GM12891 (cell line): ENCODE measurements around the gene CCDC57.

ENCODE experiments used
- DNase-seq: peaks from one replicate; pipeline ENCODE4 v3.0.0; 2011; ENCODE audit warnings: low spot score; ENCODE audit not compliant: insufficient read length
- FAIRE-seq: peaks from 2 replicates; lab custom pipeline; 2011; peaks lifted over from hg19 to GRCh38; lab: Jason Lieb, UNC
- PAX5 ChIP-seq: IDR thresholded peaks from 2 replicates; pipeline ENCODE4 v1.6.1; 2011; ENCODE audit warnings: low read length, moderate library complexity, mild to moderate bottlenecking; ENCODE audit not compliant: insufficient read depth, severe bottlenecking
- POLR2A ChIP-seq: IDR thresholded peaks from 2 replicates; pipeline ENCODE4 v1.6.1; 2011; ENCODE audit warnings: low read depth, low read length, control low read depth
- POLR2AphosphoS5 ChIP-seq: IDR thresholded peaks from 2 replicates; pipeline ENCODE4 v1.6.1; 2011; ENCODE audit warnings: low read depth, low read length, control low read depth
- POU2F2 ChIP-seq: IDR thresholded peaks from 2 replicates; pipeline ENCODE4 v1.6.1; 2011; ENCODE audit warnings: low read depth, mild to moderate bottlenecking, control low read depth, low read length, moderate library complexity
- SPI1 ChIP-seq: IDR thresholded peaks from 2 replicates; pipeline ENCODE4 v1.6.1; 2011; ENCODE audit warnings: low read depth, low read length, control low read depth
- TAF1 ChIP-seq: IDR thresholded peaks from 2 replicates; pipeline ENCODE4 v1.6.1; 2011; ENCODE audit warnings: low read depth, low read length, control low read depth

Gene CCDC57

DNA sequence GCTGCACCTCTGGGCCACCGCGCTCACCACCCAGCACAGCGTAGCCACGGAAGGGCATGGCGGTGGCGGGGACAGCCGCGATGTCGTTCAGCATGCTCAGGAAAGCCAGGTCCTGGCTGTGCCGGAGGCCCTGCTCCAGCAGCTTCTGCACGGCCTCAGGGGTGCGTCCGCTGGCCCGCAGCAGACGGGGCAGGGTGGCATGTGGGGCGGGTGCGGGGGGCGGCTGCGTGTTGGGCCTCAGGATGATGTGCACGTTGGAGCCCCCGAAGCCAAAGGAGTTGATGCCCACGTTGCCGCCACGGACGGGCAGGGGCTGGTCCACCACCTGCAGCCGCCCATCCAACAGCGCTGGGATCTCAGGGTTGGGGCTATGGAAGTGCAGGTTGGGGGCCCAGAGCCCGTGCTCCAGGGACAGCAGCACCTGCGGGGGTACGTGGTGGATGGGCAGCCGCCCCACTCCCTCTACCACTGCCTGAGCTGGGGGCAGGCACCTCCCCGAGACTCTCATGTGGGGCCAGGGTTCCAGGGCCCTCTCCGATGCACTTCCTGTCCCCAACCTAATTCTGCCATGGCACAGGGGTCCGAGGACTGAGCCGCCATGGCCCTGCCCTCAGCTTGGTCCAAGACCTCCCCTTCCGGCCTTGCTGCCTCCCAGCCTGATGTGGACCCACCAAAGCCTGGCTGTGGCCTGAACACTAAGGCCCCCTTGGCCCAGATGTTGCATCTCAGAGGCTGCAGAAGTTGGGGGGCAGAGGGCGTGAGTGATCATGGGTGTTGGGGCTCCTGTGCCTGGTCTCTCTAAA, 121.2 kb downstream of the CCDC57 start:
- no peak for DNase-seq
- TF ChIP-seq POLR2A (no peak), PAX5 (no peak), SPI1 (no peak), POLR2AphosphoS5 (no peak), TAF1 (no peak), POU2F2 (no peak)
- FAIRE-seq = no peak

DNA sequence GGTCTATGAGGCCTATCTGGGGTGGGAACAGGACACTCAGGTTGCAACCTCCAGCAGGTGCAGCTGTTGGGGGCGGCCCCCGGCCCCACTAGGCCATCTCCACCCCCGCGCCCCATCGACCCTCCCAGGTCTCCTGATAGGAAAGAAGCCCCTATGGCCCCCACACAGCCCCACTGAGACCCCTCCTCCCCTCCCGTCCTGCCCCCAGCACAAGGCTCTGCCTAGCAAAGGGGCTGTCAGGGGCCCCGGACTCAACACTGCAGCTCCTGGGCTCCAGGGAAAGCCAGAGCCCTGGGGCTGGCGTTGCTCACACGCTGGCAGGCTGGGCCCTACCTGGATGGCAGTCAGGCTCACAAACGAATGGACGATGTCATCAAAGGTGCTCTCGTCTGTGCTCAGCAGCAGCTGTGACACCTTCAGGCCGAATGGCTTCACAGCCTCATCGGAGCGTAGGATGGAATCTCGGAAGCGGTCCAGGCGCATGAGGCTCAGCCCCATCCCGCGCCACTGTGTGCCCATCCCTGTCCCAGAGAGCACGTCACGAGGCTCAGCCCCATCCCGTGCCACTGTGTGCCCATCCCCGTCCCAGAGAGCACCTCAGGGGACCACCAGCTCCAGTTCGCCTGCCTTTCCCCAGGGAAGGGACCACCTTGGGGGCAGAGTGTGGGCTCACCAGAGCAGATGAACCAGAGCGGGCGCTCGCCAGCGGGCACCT, 121.9 kb downstream of the CCDC57 start:
- FAIRE-seq = no peak
- no peak for DNase-seq
- no peak for TF ChIP-seq SPI1
- TF ChIP-seq TAF1 = no peak
- no peak for TF ChIP-seq POLR2AphosphoS5
- no peak for TF ChIP-seq PAX5
- no peak for TF ChIP-seq POLR2A
- TF ChIP-seq POU2F2 = no peak

DNA sequence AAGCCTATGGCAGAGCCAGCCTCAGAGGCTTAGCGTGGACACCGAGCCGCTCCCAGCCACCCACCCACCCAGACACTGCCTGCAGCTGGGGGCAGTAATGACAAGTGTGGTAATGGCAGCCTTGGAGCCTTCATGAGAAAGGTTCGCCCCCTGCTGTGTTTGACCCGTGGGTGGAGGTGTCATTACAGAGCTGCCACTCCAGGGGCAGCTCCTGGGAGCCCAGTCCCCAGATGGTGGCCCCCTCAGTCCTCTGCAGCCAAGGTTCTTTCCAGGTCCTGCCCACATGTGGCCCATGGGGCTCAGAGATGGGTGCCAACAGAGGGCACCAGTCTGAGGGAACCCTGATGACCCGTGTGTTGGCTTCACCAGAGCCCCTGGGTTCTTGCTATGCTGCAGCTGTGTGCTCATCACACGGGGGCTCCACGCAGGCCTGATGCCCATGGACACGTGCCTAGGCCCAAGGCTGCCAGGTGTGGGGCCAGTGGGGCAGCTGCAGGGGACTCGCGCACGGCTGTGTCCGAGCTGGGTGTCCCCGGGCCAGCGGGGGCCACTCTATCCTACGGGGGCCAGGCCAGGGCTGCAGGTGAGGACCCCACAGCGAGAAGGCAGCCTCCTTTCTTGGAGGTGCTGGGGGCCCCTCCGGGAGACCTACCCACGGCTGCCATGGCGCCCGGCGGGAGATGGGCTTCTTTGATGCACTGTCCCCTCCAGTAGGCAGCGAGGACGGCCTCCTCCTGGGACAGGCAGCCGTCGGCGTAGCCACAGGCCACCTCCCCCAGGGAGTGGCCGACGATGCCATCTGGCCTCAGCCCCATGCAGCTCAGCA, 122.7 kb downstream of the CCDC57 start:
- TF ChIP-seq POU2F2 = no peak
- TF ChIP-seq TAF1 = no peak
- no peak for TF ChIP-seq POLR2AphosphoS5
- no peak for TF ChIP-seq PAX5
- TF ChIP-seq SPI1 = no peak
- no peak for TF ChIP-seq POLR2A
- FAIRE-seq (no peak), DNase-seq (no peak)

DNA sequence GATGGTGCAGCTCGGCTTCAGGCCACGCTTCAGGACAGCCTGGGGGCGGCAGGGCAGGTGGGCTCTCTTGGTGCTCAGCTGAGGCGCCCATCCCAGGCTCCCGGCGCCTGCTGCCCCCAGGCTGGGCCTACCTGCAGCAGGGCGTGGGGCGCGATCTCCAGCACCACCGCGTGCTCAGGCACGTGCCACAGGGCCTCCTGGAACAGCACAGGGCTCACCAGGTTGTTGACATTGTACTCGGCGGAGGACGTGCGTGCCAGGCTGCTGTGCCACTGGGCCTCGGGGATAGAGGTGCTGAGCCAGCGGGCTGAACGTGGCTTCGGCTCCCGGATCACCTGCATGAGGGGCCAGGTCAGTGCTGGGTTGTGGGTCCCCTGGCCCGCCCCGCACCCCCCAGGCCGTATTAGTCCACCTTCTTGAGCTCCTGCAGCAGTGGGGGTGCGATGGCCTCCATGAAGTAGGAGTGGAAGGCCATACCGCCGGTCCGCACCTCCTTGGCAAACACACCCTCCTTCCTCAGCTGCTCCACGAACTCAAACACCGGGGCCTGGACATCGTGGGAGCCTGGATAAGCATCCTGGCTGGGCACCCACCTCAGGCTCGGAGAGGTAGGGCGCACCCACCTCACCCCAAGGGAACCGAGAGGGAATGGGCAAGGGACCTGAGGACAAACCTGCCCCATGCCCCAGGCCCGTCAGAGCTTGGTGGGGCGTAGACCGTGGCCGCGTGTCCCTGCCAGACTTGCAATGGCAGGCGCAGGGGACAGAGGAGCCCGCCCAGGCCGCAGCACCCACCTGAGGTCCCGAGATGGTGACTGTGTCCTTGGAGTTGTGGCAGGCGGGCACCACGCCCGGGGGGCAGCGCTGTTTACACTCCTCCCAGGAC, 123.6 kb downstream of the CCDC57 start:
- FAIRE-seq = no peak
- no peak for DNase-seq
- TF ChIP-seq POLR2AphosphoS5 (no peak), SPI1 (no peak), POU2F2 (no peak), PAX5 (no peak), POLR2A (no peak), TAF1 (no peak)

DNA sequence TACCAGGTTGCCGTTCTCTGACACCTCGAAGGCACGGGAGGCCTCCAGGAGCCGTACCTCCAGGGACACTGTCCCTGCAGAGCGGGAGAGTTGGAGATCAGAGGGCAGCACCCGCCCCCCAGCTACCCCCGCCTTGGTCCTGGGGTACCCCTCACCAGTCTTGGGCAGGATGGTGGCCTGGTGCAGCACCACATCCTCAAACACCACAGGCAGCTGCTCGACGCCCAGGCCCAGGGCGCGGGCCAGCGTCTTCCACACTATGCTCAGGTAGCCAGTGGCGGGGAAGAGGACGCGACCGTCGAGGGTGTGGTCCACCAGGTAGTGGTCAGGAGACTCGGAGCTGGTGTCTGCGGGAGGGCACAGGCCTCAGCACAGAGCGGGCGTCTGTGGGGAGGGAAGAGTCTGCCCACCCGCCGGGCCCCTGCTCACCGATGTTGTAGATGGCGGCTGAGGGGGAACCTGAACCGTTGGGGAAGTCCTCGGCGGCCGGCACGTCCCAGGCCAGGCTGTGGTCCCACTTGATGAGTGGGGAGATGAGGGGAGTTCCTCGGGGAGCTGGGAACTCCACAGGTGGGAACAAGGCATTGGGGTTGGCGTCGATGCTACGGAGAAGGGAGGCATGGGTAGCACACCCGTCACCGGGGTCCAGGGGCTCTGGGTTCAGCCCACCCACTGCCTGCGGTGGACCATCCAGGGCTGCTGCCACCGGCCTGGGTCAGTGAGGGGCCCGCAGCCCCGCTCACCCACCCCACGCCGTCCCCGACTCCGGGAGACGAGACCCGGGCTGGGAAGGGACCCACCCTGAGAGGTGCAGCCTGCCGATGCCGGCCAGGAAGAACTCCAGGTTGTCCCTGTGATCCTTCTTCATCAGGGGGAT, 124.4 kb downstream of the CCDC57 start:
- TF ChIP-seq POLR2AphosphoS5 = no peak
- no peak for TF ChIP-seq TAF1
- TF ChIP-seq SPI1 = no peak
- no peak for TF ChIP-seq POLR2A
- TF ChIP-seq POU2F2 = no peak
- TF ChIP-seq PAX5 = no peak
- DNase-seq (no peak), FAIRE-seq (no peak)

DNA sequence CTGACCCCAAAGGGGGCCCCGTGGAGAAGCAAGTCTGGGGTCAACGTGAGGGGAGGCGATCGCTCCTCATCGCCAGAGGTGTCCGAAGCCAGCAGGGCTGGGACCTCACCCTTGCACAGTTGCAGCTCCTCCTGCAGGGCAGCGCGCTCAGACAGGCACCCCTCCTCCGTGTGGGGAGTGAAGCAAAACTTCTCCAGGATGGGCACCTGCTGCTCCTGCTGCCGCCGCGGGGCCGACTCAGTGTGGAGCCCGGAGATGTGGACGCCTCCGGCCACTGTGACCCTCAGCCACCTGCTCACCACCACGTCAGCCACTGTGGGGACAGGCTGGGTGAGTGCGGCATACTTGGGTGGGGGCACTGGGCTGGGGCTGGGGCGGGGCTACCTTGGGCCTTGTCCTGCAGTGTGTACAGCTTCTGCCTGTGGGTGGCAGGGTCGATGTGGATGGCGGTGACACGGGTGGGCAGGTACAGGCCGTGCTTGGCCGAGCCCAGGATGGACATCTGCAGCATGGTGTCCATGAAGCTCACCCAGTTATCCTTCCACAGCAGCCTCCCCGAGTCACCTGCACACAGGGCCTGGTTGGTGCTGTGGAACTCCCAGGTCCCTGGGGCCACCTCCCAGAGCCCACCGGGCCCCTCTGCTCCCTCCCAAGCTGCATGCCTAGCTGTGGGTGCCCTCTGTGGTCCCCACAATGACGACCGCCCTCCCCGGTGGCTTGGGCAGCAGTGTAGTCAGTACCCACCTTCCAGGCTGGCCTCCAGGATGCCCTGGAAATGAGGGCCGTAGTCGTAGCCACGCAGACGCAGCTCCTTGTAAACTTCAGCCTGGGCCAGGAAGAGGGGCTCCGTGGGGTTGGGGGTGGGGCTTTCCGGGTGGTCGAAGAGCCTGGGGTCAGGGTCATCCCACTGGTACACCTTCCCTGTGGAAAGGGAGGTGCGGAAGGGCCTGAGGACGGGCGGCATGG, 125.4 kb downstream of the CCDC57 start:
- DNase-seq = no peak
- no peak for FAIRE-seq
- TF ChIP-seq POLR2A (no peak), PAX5 (no peak), POLR2AphosphoS5 (no peak), SPI1 (no peak), TAF1 (no peak), POU2F2 (no peak)

DNA sequence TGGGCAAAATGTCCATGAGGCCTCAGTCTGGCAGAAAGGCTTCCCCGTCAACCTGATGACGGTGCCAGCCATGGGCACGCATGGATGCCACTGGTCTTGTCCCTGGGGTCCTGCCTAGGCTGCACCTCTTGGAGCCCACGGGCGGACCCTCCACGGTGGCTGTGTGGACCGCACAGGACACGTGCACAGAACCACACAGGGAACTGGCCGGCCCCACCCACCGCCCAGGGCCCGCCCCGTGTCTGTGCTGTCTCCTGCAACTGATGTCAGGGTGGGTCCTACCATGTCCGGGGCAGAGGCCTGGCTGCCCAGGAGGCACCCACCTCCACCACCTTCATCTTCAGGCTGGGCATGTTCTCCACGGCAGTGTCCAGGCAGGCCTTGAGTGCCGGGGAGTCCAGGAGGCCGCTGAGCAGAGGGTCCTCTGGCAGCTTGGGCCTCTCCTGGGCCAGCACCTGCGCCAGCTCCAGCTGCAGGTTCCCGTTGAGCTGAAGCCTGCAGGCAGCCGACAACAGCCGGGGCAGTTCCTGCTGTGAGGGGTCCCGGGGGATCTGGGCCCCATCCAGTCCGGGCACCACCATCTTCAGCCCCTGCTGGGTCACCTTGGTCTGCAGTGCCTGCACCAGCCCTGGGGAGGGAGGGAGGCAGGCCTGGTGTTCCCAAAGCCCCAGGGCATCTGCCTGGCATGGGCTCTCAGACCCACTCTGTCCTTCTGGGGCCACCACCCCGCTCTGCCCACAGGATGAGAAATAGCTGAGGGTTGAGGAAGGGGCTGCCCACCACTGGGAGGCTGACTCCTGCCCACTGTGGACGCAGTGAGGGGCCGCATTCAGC, 126.5 kb downstream of the CCDC57 start:
- no peak for FAIRE-seq
- no peak for TF ChIP-seq TAF1
- TF ChIP-seq POU2F2 = no peak
- no peak for TF ChIP-seq POLR2AphosphoS5
- TF ChIP-seq POLR2A = no peak
- no peak for TF ChIP-seq PAX5
- TF ChIP-seq SPI1 = no peak
- DNase-seq = no peak
